Peyer's patch (tissue), 4 donors: Measurements from ENCODE around the gene CNOT8. TPM values are rescaled to one million over a fixed set of nuclear protein-coding genes. Genes with fewer than 3 reads are reported as not detected.

Experiments used
- DNase-seq, 3 donors: peaks; one replicate each; pipeline ENCODE4 v3.0.0-alpha.2; 2017 to 2019
- H3K27ac ChIP-seq, 4 donors: fragments of 200-600 bp; sonication (generic); one replicate each; pipeline ENCODE4 v1.5.1; 2016 to 2019
- H3K27me3 ChIP-seq, 2 donors: fragments of 200-600 bp; sonication (generic); one replicate each; pipeline ENCODE4 v1.5.1; 2019
- H3K36me3 ChIP-seq, 3 donors: fragments of 200-600 bp; sonication (generic); one replicate each; pipeline ENCODE4 v1.5.1; 2016 to 2019
- H3K4me1 ChIP-seq, 4 donors: fragments of 200-600 bp; sonication (generic); one replicate each; pipeline ENCODE4 v1.5.1; 2016 to 2019
- H3K4me3 ChIP-seq, 4 donors: fragments of 200-600 bp; sonication (generic); 1 replicate in 3 of 4; 2 replicates in 1 of 4; pipeline ENCODE4 v1.5.1; 2016 to 2019; ENCODE audit warnings: mild to moderate bottlenecking in 1 of 4
- H3K9me3 ChIP-seq, 4 donors: fragments of 200-600 bp; sonication (generic); one replicate each; pipeline ENCODE4 v1.5.1; 2016 to 2019; ENCODE audit warnings: mild to moderate bottlenecking in 1 of 4
- POLR2A ChIP-seq, 2 donors: fragments of 450-650 bp; IDR thresholded peaks; one replicate each; pipeline ENCODE4 v1.5.1; 2017; ENCODE audit warnings: antibody characterized with exemption in 2 of 2, mild to moderate bottlenecking in 2 of 2, moderate library complexity in 2 of 2
- total RNA-seq, 4 donors: library from RNA; depleted of rRNA; stranded (reverse); fragments of >200 nt; gene quantifications; one replicate each; pipeline ENCODE4 v1.1.0, GENCODE V29; 2016
- TF ChIP-seq, protein P1 (sequence below), 6 experiments: fragments of 450-650 bp in 4 of 6; fragments of 200-600 bp in 2 of 6; sonication (generic) in 1 of 6; IDR thresholded peaks; one replicate each; pipeline ENCODE4 v1.5.1; 2017 to 2019; ENCODE audit warnings: antibody characterized with exemption in 6 of 6, mild to moderate bottlenecking in 3 of 6, moderate library complexity in 1 of 6

Gene CNOT8
- total RNA-seq, 4 donors from 2014 or later = 36.9 to 88.3 (median 56.8) TPM

DNA sequence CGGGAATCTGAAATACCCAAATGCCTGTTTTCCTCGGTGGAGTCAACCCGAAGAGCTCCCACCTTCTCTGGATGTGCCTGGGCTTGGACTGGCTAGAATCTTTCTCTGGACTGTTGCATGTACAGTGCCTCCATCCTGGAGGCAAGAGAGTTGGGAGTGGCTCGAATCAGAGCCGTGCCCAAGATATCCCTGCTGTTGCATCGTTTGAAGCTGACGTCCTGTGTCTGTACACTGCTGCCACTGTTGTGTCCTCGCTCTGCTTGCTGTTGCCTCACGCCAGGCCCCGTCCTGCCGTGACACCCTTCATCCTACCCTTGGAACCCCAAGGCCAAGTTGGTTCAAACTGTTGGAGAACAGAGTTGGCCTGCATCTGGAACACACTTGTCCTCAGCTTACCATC is 43.4 kb upstream of the CNOT8 start:
- peaks cover 0 to 84% (median 4%) of the 10 kb centered on the region in 3 donors for H3K36me3 ChIP-seq
- TF ChIP-seq POLR2A (IDR thresholded peaks at IDR 0.05) = no peak
- TF ChIP-seq, protein P1, sequence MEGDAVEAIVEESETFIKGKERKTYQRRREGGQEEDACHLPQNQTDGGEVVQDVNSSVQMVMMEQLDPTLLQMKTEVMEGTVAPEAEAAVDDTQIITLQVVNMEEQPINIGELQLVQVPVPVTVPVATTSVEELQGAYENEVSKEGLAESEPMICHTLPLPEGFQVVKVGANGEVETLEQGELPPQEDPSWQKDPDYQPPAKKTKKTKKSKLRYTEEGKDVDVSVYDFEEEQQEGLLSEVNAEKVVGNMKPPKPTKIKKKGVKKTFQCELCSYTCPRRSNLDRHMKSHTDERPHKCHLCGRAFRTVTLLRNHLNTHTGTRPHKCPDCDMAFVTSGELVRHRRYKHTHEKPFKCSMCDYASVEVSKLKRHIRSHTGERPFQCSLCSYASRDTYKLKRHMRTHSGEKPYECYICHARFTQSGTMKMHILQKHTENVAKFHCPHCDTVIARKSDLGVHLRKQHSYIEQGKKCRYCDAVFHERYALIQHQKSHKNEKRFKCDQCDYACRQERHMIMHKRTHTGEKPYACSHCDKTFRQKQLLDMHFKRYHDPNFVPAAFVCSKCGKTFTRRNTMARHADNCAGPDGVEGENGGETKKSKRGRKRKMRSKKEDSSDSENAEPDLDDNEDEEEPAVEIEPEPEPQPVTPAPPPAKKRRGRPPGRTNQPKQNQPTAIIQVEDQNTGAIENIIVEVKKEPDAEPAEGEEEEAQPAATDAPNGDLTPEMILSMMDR (IDR thresholded peaks at IDR 0.05) = no peak
- no peak overlapping the region for H3K4me3 ChIP-seq
- H3K27ac ChIP-seq = no peak overlapping the region
- H3K27me3 ChIP-seq = no peaks in the 10 kb centered on the region
- DNase-seq = peak in 1 of 3 donors; percentile 37
- no peaks in the 10 kb centered on the region for H3K4me1 ChIP-seq
- H3K9me3 ChIP-seq = no peaks in the 10 kb centered on the region

DNA sequence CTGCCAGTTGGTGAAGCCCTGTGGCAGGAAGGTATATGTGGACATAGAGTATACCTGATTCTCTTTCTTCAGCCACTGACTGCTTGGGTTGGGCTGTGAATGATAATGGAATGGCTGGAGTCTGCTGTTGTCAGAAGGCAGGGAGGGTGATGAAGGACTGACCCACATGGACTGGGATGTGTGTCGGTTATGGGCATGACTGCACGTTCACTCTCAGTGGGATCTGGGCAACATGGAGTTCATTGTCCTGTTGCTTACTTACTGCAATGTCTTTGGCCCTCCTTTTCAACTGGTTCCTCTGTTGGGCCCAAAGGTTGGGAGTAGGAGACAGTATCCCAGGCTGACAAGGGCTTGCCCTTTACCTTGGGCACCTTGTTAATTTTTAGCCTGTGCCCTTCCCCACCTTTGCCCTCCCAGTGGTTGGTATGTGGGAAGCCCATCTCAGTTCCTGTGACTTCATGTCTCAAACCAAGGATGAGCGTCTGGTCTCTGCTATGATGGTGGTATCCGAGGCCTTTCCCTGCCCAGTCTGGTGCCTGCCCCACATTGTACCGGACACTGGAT is 42.7 kb upstream of the CNOT8 start:
- no peak overlapping the region for H3K27ac ChIP-seq
- peaks cover 0 to 84% (median 1%) of the 10 kb centered on the region in 3 donors for H3K36me3 ChIP-seq
- no peak overlapping the region for H3K4me3 ChIP-seq

GRCh38 chr5:154816891-154817492 is 41.4 kb upstream of the CNOT8 start:
- H3K27me3 ChIP-seq = no peaks in the 10 kb centered on the region
- no peaks in the 10 kb centered on the region for H3K9me3 ChIP-seq
- DNase-seq = peak in 1 of 3 donors; percentile 3
- peaks cover 0 to 83% (median 0%) of the 10 kb centered on the region in 3 donors for H3K36me3 ChIP-seq
- no peak overlapping the region for H3K27ac ChIP-seq
- no peak overlapping the region for H3K4me3 ChIP-seq
- H3K4me1 ChIP-seq = no peaks in the 10 kb centered on the region
- TF ChIP-seq POLR2A (IDR thresholded peaks at IDR 0.05) = no peak
- TF ChIP-seq, protein P1 (IDR thresholded peaks at IDR 0.05) = no peak

More for the DNA sequence above, 42.7 kb upstream of the CNOT8 start:
- peak in 1 of 3 donors; percentile 31 for DNase-seq
- no peaks in the 10 kb centered on the region for H3K4me1 ChIP-seq
- no peaks in the 10 kb centered on the region for H3K27me3 ChIP-seq
- TF ChIP-seq, protein P1 (IDR thresholded peaks at IDR 0.05) = no peak
- no peak for TF ChIP-seq POLR2A (IDR thresholded peaks at IDR 0.05)
- no peaks in the 10 kb centered on the region for H3K9me3 ChIP-seq

DNA sequence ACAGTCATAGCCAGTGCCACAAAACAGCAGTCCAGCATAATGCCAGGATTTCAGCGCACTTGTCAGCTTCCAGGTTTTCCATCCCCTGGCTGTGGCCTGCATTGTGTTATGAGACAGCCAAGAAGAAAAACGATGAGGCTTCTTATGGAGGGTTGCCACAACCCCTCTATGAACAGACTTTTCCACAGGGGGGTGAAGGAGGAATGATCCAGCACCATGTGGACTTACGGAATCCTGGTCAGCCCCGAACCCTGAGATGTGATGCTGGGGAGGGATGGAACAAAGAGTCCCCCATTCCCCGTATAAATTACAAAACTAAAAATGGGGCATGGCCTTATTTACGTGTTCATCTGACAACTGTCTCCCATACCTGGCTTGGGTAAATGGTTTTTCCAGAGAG is 40.6 kb upstream of the CNOT8 start:
- peaks cover 0 to 83% (median 0%) of the 10 kb centered on the region in 3 donors for H3K36me3 ChIP-seq

DNA sequence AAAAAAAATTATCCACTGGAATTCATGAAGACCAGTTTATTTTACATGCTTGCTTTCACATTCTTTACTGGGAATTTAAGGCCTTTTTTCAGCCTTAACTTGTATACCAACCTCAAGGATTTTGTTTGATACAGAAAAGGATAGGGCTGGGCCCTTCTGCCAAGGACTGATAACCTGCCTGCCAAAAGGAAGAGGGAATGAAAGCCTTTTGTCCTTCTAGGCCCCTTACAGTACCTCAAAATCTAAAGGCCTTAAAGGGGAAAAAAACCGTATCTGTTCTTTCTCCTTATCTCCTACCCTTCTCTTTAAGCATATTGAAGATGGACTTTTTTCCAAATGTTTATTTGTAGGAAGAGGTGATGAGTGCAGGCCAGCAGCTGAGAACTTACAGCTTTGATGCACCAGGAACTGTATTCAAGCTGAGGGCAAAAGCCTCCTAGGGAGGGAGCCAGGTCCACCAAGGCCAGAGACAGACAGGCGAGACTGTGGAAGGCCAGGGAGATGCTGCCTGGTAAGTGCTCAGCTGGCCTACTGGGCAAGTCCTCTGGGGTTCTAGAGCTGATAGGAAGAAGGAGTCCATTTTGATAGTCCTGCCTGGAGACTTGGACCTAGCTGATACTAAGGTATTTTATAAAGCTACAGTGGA is 39.8 kb upstream of the CNOT8 start:
- no peaks in the 10 kb centered on the region for H3K27me3 ChIP-seq
- TF ChIP-seq, protein P1 (IDR thresholded peaks at IDR 0.05) = no peak
- TF ChIP-seq POLR2A (IDR thresholded peaks at IDR 0.05) = no peak
- H3K36me3 ChIP-seq = peaks cover 0 to 81% (median 0%) of the 10 kb centered on the region in 3 donors
- DNase-seq = peak in 1 of 3 donors; percentile 22
- no peak overlapping the region for H3K4me3 ChIP-seq
- no peaks in the 10 kb centered on the region for H3K4me1 ChIP-seq
- H3K27ac ChIP-seq = no peak overlapping the region
- no peaks in the 10 kb centered on the region for H3K9me3 ChIP-seq

More for the DNA sequence above, 40.6 kb upstream of the CNOT8 start:
- DNase-seq = peak in 1 of 3 donors; percentile 13
- no peak overlapping the region for H3K27ac ChIP-seq
- H3K9me3 ChIP-seq = no peaks in the 10 kb centered on the region
- no peaks in the 10 kb centered on the region for H3K4me1 ChIP-seq
- no peak for TF ChIP-seq POLR2A (IDR thresholded peaks at IDR 0.05)
- TF ChIP-seq, protein P1 (IDR thresholded peaks at IDR 0.05) = no peak
- H3K27me3 ChIP-seq = no peaks in the 10 kb centered on the region
- no peak overlapping the region for H3K4me3 ChIP-seq
